ACC112 (cell line): ENCODE measurements around the gene NGEF.

ENCODE experiments used
- H2AFZ ChIP-seq: fragments of 200-600 bp; sonication (generic); one replicate; pipeline ENCODE4 v1.6.0; 2017; ENCODE audit warnings: antibody characterized with exemption, low read length; ENCODE audit not compliant: unreplicated experiment
- H3K27ac ChIP-seq: fragments of 200-600 bp; sonication (generic); 2 replicates; pipeline ENCODE4 v1.5.1; 2014; ENCODE audit warnings: low read depth, mild to moderate bottlenecking, antibody characterized with exemption, low read length, moderate library complexity
- H3K27me3 ChIP-seq: fragments of 200-600 bp; sonication (generic); 2 replicates; pipeline ENCODE4 v1.6.1; 2014; ENCODE audit warnings: mild to moderate bottlenecking, antibody characterized with exemption, low read length, moderate library complexity, mixed read lengths; ENCODE audit not compliant: insufficient read depth
- H3K36me3 ChIP-seq: fragments of 200-600 bp; sonication (generic); 2 replicates; pipeline ENCODE4 v1.6.1; 2016; ENCODE audit warnings: mild to moderate bottlenecking, antibody characterized with exemption, low read length, moderate library complexity, mixed read lengths; ENCODE audit not compliant: insufficient read depth
- H3K4me1 ChIP-seq: fragments of 200-600 bp; sonication (generic); one replicate; pipeline ENCODE4 v1.6.1; 2016; ENCODE audit warnings: low read length, mixed read lengths; ENCODE audit not compliant: insufficient read depth, unreplicated experiment, control insufficient read depth
- H3K4me3 ChIP-seq: fragments of 200-600 bp; sonication (generic); 2 replicates; pipeline ENCODE4 v1.5.1; 2014; ENCODE audit warnings: mild to moderate bottlenecking, low read depth, low read length
- H3K79me2 ChIP-seq: fragments of 200-600 bp; sonication (generic); one replicate; pipeline ENCODE4 v1.6.0; 2016; ENCODE audit warnings: low read length; ENCODE audit not compliant: control insufficient read depth, unreplicated experiment, insufficient read depth

The NGEF gene

DNA sequence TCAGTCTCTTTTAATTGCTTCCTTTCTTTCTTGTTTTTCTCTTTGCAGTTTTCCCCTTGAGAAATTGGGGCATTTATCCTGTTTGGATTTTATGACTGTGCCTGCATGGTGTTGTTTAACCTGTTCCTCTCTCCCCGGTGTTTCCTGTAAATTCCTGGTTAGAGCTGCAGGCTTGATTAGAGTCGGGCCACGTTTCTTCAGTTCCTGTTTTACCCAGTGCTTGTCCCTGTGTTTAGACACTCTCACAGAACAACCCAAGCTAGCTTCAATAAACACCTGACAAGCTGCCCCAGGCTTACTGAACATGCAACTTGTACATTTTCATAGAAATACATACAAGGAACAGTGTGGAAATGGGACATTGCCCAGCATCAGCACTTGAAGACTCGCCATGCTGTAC lies 53.9 kb downstream of the NGEF start:
- H3K4me1 ChIP-seq = no peaks in the 10 kb centered on the region
- H3K27ac ChIP-seq = no peak overlapping the region
- peaks cover 5% of the 10 kb centered on the region for H3K27me3 ChIP-seq
- H3K4me3 ChIP-seq = no peak overlapping the region
- no peaks in the 10 kb centered on the region for H3K79me2 ChIP-seq
- H3K36me3 ChIP-seq = no peaks in the 10 kb centered on the region
- no peak overlapping the region for H2AFZ ChIP-seq

DNA sequence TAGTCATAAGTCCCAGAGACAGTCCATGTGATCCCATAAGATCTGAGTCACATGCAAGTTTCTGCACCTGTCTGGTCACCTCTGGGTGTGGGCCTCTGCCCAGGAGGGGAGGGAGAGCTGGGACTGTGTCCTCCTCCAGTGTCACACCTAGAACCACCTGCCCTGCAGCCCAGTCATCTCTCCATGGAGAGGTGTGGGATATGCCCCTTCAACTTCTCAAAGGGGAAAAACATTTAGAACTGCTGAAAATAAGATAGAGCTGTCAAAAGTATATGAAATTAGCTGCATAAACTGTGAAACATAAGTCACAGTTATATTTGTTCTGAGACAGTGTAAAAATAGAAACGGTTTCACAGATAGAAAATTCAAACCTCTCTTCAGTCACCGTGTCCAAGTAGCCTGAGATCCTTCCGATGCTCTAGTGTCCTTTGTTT lies 55.4 kb downstream of the NGEF start:
- Histone ChIP-seq H2AFZ (no peak overlapping the region), H3K36me3 (no peaks in the 10 kb centered on the region), H3K27me3 (no peaks in the 10 kb centered on the region), H3K4me1 (no peaks in the 10 kb centered on the region), H3K27ac (no peak overlapping the region), H3K4me3 (no peak overlapping the region), H3K79me2 (no peaks in the 10 kb centered on the region)

DNA sequence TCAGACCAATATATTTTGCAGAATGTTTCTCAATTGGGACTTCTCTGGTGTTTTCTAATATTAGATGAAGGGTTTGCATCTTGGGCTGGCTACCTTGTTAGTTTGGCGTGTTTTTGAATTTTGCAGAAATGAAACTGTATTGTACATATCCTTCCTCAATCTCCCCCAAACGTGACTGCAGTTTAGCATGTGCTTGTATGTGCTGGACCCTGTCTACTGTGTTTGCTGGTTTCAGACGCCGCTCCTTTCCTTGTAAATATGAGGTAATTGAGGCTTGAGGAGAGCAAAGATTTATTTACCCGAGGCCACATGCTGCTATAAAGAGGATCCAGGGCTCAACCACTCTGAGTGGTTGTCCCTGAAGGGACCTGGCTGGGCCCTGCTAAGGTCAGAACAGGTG lies 57.2 kb downstream of the NGEF start:
- Histone ChIP-seq H2AFZ (no peak overlapping the region), H3K36me3 (no peaks in the 10 kb centered on the region), H3K27me3 (no peaks in the 10 kb centered on the region), H3K4me3 (no peak overlapping the region), H3K79me2 (no peaks in the 10 kb centered on the region), H3K27ac (no peak overlapping the region), H3K4me1 (no peaks in the 10 kb centered on the region)

DNA sequence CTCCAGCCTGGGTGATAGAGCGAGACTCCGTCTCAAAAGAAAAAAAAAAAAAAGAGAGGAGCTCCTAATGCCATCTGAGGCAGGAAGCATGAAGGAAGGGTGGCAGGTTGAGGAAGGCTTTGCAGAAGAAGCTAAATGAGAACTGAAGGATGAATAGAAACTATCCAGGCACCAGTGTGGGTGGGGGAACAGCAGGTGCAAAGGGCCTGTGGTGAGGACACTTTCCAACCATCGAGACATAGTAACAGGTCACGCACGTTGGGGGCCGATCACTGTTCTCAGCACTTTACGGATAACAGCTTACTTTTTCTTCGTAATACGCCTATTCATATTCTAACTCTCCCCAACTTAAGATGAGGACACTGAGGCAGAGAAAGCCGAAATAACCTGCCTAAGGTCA lies 58.4 kb downstream of the NGEF start:
- H2AFZ ChIP-seq = no peak overlapping the region
- no peaks in the 10 kb centered on the region for H3K4me1 ChIP-seq
- no peaks in the 10 kb centered on the region for H3K27me3 ChIP-seq
- no peaks in the 10 kb centered on the region for H3K79me2 ChIP-seq
- no peak overlapping the region for H3K4me3 ChIP-seq
- H3K36me3 ChIP-seq = no peaks in the 10 kb centered on the region
- no peak overlapping the region for H3K27ac ChIP-seq

DNA sequence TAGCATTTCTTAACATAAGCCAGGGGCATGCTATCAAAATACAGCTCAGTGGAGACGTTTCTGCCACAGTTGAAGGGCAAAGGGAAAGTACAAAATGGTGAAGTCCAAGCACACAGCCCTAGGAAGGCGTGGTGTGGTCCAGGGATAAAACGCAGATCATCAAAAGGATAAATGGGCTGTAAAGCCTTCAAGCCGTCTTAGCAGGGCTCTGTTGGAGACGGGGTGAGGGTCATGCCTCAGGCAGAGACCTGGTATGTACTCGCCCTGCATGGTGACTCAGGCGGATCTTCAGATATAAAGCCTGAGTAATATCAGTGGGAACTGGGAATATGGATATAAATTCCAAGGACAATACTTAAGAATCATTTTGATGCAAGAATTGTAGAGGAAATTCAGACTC lies 61.2 kb downstream of the NGEF start:
- H3K36me3 ChIP-seq = no peaks in the 10 kb centered on the region
- no peaks in the 10 kb centered on the region for H3K27me3 ChIP-seq
- H3K27ac ChIP-seq = no peak overlapping the region
- H3K4me1 ChIP-seq = no peaks in the 10 kb centered on the region
- no peak overlapping the region for H2AFZ ChIP-seq
- H3K4me3 ChIP-seq = no peak overlapping the region
- no peaks in the 10 kb centered on the region for H3K79me2 ChIP-seq

DNA sequence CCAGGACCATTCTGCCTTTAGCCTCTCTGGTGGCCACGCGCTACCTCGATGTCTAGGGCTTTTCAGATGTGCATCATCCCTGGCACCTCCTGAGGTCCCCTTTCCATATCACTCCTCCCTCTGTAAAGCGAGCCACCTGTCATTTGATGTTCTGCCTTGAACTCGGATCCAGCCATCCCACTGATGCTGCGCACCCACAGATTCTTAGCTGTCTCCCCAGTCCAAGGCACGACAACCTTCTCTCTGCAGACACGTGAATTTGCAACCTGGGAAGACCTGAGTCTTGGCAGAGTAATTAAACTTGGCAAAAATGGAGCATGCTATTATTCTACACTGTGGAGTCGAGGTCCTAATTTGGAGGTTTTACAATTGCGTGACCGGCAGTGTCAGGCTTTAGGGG lies 61.9 kb downstream of the NGEF start:
- H3K79me2 ChIP-seq = no peaks in the 10 kb centered on the region
- no peaks in the 10 kb centered on the region for H3K4me1 ChIP-seq
- no peaks in the 10 kb centered on the region for H3K36me3 ChIP-seq
- H2AFZ ChIP-seq = no peak overlapping the region
- H3K27me3 ChIP-seq = no peaks in the 10 kb centered on the region
- no peak overlapping the region for H3K4me3 ChIP-seq
- H3K27ac ChIP-seq = no peak overlapping the region

DNA sequence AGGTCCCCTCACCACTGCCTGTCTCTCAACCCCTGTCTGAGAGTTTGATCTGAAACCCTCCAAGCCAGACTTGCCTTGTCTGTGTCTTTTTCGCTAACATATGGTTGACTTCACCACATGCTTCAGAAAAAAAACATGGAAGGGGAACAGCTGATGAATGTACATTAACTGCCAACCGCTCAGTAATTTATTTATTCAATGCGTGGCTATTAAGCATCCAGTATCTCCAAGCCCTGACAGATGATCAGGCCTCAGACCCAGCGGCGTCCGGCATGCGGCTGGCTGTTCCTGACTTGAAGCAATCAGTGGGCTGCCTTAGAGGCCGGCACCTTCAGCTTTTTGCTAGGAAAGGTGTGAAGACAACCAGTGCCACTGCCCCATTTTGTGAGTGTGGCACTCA lies 62.3 kb downstream of the NGEF start:
- Histone ChIP-seq H3K4me1 (no peaks in the 10 kb centered on the region), H2AFZ (no peak overlapping the region), H3K36me3 (no peaks in the 10 kb centered on the region), H3K27ac (no peak overlapping the region), H3K79me2 (no peaks in the 10 kb centered on the region), H3K4me3 (no peak overlapping the region), H3K27me3 (no peaks in the 10 kb centered on the region)

DNA sequence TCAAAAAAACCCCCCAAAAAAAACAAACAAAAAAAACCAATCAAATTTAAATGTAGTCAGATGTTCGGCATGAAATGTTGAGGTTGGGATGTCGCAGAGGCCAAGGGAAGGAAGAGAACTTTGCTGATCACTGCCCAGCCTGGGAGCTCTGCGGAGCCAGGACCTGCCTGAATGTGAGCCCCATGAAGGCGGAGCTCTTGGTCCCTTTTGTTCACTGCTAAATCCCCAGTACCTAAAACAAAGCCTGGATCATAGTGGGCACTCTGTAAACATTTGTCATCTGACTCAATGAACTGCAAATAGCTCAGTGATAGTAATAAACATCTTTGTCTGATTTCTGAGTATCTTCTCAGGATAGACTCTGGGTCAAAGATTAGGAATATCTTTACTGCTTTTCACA lies 64.0 kb downstream of the NGEF start:
- Histone ChIP-seq H3K79me2 (no peaks in the 10 kb centered on the region), H3K27me3 (no peaks in the 10 kb centered on the region), H3K36me3 (no peaks in the 10 kb centered on the region), H3K4me3 (no peak overlapping the region), H3K4me1 (no peaks in the 10 kb centered on the region), H3K27ac (no peak overlapping the region), H2AFZ (no peak overlapping the region)

DNA sequence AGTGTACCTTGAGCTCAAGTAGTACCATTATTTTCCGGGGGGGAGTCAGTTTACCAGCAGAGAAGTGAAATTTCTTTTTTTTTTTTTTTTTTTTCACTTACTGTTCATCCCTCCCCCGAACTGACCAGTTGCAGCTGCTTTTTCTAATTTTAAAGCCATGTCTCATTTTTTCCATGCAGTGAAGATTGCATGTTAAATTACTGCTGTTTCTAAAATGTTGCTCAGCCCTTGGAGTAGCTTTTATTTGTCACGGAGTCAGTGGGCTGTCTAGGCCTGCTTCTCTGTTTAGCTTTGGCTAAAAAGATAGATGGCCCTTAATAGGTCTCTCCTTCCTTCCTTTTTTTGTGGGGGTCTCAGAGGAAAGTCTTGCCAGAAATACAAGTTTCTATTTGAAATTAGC lies 70.2 kb downstream of the NGEF start:
- Histone ChIP-seq H3K79me2 (no peaks in the 10 kb centered on the region), H3K27ac (no peak overlapping the region), H3K27me3 (peaks cover 8% of the 10 kb centered on the region; the same call in 1 of the 2 replicates), H2AFZ (no peak overlapping the region), H3K4me3 (no peak overlapping the region), H3K4me1 (no peaks in the 10 kb centered on the region), H3K36me3 (no peaks in the 10 kb centered on the region)

DNA sequence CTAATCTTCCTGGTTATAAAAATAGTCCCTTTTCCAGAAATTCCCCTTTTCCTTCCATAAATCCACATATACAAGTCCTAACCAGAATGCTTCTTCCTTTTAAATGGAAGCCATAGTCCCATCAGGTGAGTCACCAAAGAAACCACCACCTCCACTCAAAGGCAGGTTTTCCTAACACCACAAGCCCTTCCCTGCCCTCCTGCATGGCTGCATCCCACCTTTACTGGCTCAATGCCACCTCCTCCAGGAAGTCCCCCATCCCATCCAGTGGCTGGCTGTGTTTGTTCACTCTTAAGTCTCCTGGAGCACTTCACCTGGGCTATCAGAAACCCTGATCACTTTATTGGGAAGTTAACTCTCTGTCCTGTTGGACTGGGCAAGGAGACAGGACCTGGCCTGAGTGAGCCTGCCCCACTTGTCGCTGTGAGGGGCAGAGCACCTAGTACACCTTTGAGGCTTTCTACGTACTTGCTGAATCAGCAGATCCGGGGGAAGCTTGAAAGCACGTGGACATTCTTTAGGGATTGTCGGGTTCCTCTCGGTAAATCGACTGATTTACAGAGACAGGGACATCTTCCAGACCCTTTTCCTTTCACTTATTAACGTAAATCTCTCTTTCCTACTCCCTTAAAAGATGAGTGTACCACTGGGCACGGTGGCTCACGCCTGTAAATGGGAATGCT lies 71.0 kb downstream of the NGEF start:
- H3K27me3 ChIP-seq = peaks cover 8% of the 10 kb centered on the region; the same call in 1 of the 2 replicates
- H3K27ac ChIP-seq = no peak overlapping the region
- H2AFZ ChIP-seq = no peak overlapping the region
- H3K4me3 ChIP-seq = no peak overlapping the region
- no peaks in the 10 kb centered on the region for H3K36me3 ChIP-seq
- H3K4me1 ChIP-seq = peaks cover 6% of the 10 kb centered on the region
- no peaks in the 10 kb centered on the region for H3K79me2 ChIP-seq

DNA sequence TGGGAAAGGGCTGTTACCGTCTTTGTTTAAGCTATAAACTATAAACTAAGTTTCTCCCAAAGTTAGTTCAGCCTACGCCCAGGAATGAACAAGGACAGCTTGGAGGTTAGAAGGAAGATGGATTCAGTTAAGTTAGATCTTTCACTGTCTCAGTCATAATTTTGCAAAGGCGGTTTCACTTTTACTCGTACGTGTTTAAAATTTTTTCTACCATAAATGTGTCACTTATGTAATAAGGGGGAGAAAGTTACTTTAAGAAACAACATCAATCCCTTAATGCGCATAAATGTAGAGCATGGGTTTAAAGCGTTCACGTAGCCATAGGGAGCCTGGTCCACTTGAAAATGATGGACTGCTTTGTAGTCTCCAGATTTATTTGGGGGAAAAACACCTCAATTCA lies 71.7 kb downstream of the NGEF start:
- H3K36me3 ChIP-seq = no peaks in the 10 kb centered on the region
- H3K27ac ChIP-seq = no peak overlapping the region
- peaks cover 6% of the 10 kb centered on the region for H3K4me1 ChIP-seq
- H3K79me2 ChIP-seq = no peaks in the 10 kb centered on the region
- H2AFZ ChIP-seq = no peak overlapping the region
- no peak overlapping the region for H3K4me3 ChIP-seq
- peaks cover 8% of the 10 kb centered on the region; the same call in 1 of the 2 replicates for H3K27me3 ChIP-seq
